Suprapubic skin (tissue), 4 donors: Measurements from ENCODE around the gene PLA2G4B. TPM values are rescaled to one million over a fixed set of nuclear protein-coding genes. Genes with fewer than 3 reads are reported as not detected.

Experiments
- DNase-seq, 2 donors: peaks; one replicate each; pipeline ENCODE4 v3.0.0-alpha.2; 2019; ENCODE audit warnings: low spot score in 2 of 2
- H3K27ac ChIP-seq: fragments of 200-600 bp; sonication (generic); one replicate; pipeline ENCODE4 v1.5.1; 2019
- H3K27me3 ChIP-seq: fragments of 200-600 bp; sonication (generic); one replicate; pipeline ENCODE4 v1.5.1; 2019
- H3K36me3 ChIP-seq: fragments of 200-600 bp; sonication (generic); one replicate; pipeline ENCODE4 v1.5.1; 2019
- H3K4me1 ChIP-seq: fragments of 200-600 bp; sonication (generic); one replicate; pipeline ENCODE4 v1.5.1; 2019
- H3K4me3 ChIP-seq: fragments of 200-600 bp; sonication (generic); one replicate; pipeline ENCODE4 v1.5.1; 2019; ENCODE audit warnings: mild to moderate bottlenecking
- H3K9me3 ChIP-seq: fragments of 200-600 bp; sonication (generic); one replicate; pipeline ENCODE4 v1.5.1; 2019
- CTCF ChIP-seq, 2 donors: fragments of 200-600 bp in 1 of 2; fragments of 450-650 bp in 1 of 2; sonication (generic) in 1 of 2; IDR thresholded peaks; one replicate each; pipeline ENCODE4 v1.5.1; 2016 to 2019; ENCODE audit warnings: antibody characterized with exemption in 2 of 2, mild to moderate bottlenecking in 1 of 2, moderate library complexity in 1 of 2
- EP300 ChIP-seq: sonication (generic); formaldehyde crosslinking; IDR thresholded peaks from one replicate; pipeline ENCODE4 v1.6.1; 2017; ENCODE audit warnings: antibody characterized with exemption
- POLR2A ChIP-seq, 2 donors: fragments of 450-650 bp; IDR thresholded peaks; one replicate each; pipeline ENCODE4 v1.6.1; 2017; ENCODE audit warnings: antibody characterized with exemption in 2 of 2, mild to moderate bottlenecking in 2 of 2, moderate library complexity in 2 of 2
- POLR2AphosphoS5 ChIP-seq, 3 donors: sonication (generic); formaldehyde crosslinking; IDR thresholded peaks; one replicate each; pipeline ENCODE4 v1.6.1; 2017; ENCODE audit warnings: antibody characterized with exemption in 3 of 3
- WGBS: methylation state at CpG from one replicate; pipeline ENCODE4 v1.1.5; 2018; 5-methylcytosine and 5-hydroxymethylcytosine counted together
- total RNA-seq, 4 donors: library from RNA; depleted of rRNA; stranded (reverse); fragments of >200 nt; gene quantifications; one replicate each; pipeline ENCODE4 v1.1.0, GENCODE V29; 2016

Gene PLA2G4B
- total RNA-seq, 4 donors from 2014 or later, result 59.7 to 195 (median 73.7) TPM

GRCh38 chr15:41813426-41813825 is 25.2 kb upstream of the PLA2G4B start:
- 90% methylated on average over 8 of the region's 8 CpGs for WGBS
- Histone ChIP-seq H3K4me3 (no peak overlapping the region), H3K36me3 (peaks cover 65% of the 10 kb centered on the region), H3K27me3 (no peaks in the 10 kb centered on the region), H3K4me1 (peaks cover 21% of the 10 kb centered on the region), H3K9me3 (no peaks in the 10 kb centered on the region), H3K27ac (no peak overlapping the region)
- DNase-seq, result no peak
- TF ChIP-seq POLR2A (IDR thresholded peaks at IDR 0.05) (no peak), CTCF (IDR thresholded peaks at IDR 0.05) (no peak), POLR2AphosphoS5 (IDR thresholded peaks at IDR 0.05) (no peak), EP300 (no peak)

GRCh38 chr15:41814534-41814933 is 24.1 kb upstream of the PLA2G4B start:
- no peak overlapping the region for H3K4me3 ChIP-seq
- peaks cover 20% of the 10 kb centered on the region for H3K4me1 ChIP-seq
- no peaks in the 10 kb centered on the region for H3K27me3 ChIP-seq
- 86% methylated on average over 5 of the region's 5 CpGs for WGBS
- peaks cover 76% of the 10 kb centered on the region for H3K36me3 ChIP-seq
- TF ChIP-seq CTCF (IDR thresholded peaks at IDR 0.05) (no peak), EP300 (no peak), POLR2A (IDR thresholded peaks at IDR 0.05) (no peak), POLR2AphosphoS5 (IDR thresholded peaks at IDR 0.05) (no peak)
- H3K27ac ChIP-seq, result no peak overlapping the region
- H3K9me3 ChIP-seq, result no peaks in the 10 kb centered on the region
- no peak for DNase-seq

- Histone ChIP-seq H3K36me3 (peaks cover 99% of the 10 kb centered on the region), H3K9me3 (no peaks in the 10 kb centered on the region), H3K27ac (no peak overlapping the region), H3K27me3 (no peaks in the 10 kb centered on the region), H3K4me1 (peaks cover 5% of the 10 kb centered on the region), H3K4me3 (no peak overlapping the region)
- no peak for TF ChIP-seq POLR2A (IDR thresholded peaks at IDR 0.05)
- no peak for TF ChIP-seq POLR2AphosphoS5 (IDR thresholded peaks at IDR 0.05)
- TF ChIP-seq EP300, result no peak
- TF ChIP-seq CTCF (IDR thresholded peaks at IDR 0.05), result no peak
- DNase-seq, result no peak
- whole genome bisulfite sequencing, result 87% methylated on average over 4 of the region's 9 CpGs
These were observed 21.9 kb upstream of the PLA2G4B start for GRCh38 chr15:41816788-41817187.

GRCh38 chr15:41817327-41817726 is 21.3 kb upstream of the PLA2G4B start:
- WGBS, result 65% methylated on average over 14 of the region's 14 CpGs
- no peaks in the 10 kb centered on the region for H3K9me3 ChIP-seq

DNA sequence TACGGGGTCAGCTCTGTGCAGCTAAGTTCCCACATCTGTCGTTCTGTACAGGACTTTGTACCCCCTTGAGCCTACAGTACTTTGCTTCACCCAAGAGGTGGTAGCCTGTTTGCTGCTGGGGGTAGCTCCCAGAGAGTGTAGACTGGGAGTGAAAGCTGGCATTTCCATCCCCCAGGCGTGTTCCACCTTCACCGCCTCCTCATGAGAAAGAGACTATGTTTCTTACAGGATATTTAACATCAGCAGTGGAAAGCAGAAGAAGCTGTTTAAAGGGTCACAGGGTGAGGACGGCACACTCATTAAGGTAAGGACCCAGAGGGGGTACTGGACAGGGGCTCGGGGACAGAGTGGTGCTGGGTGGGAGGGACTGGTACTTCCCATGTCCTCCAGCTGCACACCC is 20.9 kb upstream of the PLA2G4B start:
- Histone ChIP-seq H3K4me1 (peaks cover 5% of the 10 kb centered on the region), H3K4me3 (no peak overlapping the region), H3K27me3 (no peaks in the 10 kb centered on the region), H3K9me3 (no peaks in the 10 kb centered on the region), H3K27ac (no peak overlapping the region), H3K36me3 (peaks cover 99% of the 10 kb centered on the region)
- TF ChIP-seq EP300, result no peak
- DNase-seq, result no peak
- 86% methylated on average over 6 of the region's 6 CpGs for WGBS

More at GRCh38 chr15:41817327-41817726, 21.3 kb upstream of the PLA2G4B start:
- no peak for DNase-seq
- Histone ChIP-seq H3K27me3 (no peaks in the 10 kb centered on the region), H3K4me1 (peaks cover 5% of the 10 kb centered on the region), H3K36me3 (peaks cover 99% of the 10 kb centered on the region), H3K4me3 (no peak overlapping the region), H3K27ac (no peak overlapping the region)
- TF ChIP-seq POLR2AphosphoS5 (IDR thresholded peaks at IDR 0.05), result no peak
- TF ChIP-seq CTCF (IDR thresholded peaks at IDR 0.05), result no peak
- no peak for TF ChIP-seq POLR2A (IDR thresholded peaks at IDR 0.05)
- no peak for TF ChIP-seq EP300

DNA sequence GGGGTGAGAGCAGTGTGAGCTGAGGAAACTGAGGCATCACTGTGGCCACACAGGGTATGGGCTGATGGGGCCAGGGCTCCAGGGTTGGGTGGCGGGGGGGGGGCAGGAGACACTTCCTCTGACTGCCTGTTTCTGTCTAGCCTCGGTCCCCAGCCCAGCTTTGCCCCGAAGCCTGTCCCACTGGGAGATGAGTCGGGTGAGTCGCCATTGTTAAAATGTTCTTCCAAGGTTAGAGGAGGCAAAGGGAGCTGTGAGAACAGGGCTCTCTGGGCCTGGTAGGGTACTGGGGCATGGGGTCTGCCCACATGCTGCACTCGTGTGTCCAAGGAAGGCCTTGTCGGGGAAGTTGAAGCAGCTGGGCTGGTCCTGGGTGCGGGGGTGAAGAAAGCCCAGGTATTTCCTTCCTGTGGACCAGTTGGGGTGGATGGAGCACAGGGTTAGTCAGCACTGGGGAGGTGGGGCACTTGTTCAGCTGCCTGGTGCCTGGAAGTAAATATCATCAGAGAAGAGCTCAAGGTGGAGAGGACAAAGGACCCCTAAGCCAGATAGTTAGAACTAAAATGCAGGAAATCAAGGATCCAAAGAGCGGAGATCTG is 19.1 kb upstream of the PLA2G4B start:
- H3K36me3 ChIP-seq, result peaks cover 99% of the 10 kb centered on the region

More for the DNA sequence above, 19.1 kb upstream of the PLA2G4B start:
- H3K9me3 ChIP-seq, result no peaks in the 10 kb centered on the region
- TF ChIP-seq POLR2A (IDR thresholded peaks at IDR 0.05), result no peak
- no peak for TF ChIP-seq CTCF (IDR thresholded peaks at IDR 0.05)
- TF ChIP-seq POLR2AphosphoS5 (IDR thresholded peaks at IDR 0.05), result no peak
- no peak for TF ChIP-seq EP300
- H3K4me1 ChIP-seq, result peaks cover 5% of the 10 kb centered on the region
- no peak for DNase-seq
- no peak overlapping the region for H3K4me3 ChIP-seq
- no peak overlapping the region for H3K27ac ChIP-seq
- H3K27me3 ChIP-seq, result no peaks in the 10 kb centered on the region
- 89% methylated on average over 9 of the region's 9 CpGs for WGBS
